Stimulated activated naive CD4-positive, alpha-beta T cell (primary cell): Measurements from ENCODE around the gene NFYC.

Experiments used
- DNase-seq, 6 experiments: peaks; one replicate each; lab custom pipeline; 2025; lab: John Stamatoyannopoulos, UW

NFYC gene

DNA sequence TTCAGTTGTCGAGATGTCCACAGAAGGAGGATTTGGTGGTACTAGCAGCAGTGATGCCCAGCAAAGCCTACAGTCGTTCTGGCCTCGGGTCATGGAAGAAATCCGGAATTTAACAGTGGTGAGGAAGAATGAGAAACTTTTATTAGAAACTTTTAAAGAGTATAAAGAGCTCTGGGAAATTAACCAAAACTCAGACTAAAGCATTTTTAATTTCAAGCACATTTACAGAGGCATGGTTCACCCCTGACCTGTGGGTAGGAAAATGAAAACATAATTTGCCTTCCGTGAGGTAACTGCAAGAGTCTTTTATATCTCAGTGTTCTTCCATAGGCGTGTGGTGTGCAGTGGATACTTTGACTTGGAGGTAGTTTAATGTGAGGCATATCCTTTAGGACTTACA is 47.3 kb downstream of the NFYC start:
- DNase-seq = no peak

DNA sequence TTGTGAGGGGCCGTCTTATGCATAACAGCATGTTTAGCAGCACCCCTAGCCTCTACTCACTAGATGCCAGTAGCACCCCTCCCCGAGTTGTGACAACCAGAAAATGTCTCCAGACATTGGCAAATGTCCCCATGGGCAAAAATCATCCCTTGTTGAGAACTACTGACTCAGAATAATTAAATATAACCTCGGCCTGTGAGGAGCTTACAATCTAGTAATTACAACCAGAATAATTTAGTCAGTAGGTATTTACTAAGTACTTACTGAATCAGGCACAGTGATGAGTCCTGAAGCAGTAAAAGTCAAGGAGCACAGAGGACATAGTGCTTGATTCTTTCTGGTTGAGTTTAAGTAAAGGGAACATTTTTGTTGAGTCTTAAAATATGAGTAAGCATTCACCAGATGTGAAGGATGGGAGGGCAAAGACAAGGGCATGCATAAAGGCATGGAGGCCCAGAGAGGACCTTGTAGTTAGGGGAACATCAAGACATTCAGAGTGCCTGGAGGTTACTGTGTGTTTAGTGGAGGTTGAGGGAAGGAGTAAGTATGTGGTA is 48.0 kb downstream of the NFYC start:
- no peak for DNase-seq

DNA sequence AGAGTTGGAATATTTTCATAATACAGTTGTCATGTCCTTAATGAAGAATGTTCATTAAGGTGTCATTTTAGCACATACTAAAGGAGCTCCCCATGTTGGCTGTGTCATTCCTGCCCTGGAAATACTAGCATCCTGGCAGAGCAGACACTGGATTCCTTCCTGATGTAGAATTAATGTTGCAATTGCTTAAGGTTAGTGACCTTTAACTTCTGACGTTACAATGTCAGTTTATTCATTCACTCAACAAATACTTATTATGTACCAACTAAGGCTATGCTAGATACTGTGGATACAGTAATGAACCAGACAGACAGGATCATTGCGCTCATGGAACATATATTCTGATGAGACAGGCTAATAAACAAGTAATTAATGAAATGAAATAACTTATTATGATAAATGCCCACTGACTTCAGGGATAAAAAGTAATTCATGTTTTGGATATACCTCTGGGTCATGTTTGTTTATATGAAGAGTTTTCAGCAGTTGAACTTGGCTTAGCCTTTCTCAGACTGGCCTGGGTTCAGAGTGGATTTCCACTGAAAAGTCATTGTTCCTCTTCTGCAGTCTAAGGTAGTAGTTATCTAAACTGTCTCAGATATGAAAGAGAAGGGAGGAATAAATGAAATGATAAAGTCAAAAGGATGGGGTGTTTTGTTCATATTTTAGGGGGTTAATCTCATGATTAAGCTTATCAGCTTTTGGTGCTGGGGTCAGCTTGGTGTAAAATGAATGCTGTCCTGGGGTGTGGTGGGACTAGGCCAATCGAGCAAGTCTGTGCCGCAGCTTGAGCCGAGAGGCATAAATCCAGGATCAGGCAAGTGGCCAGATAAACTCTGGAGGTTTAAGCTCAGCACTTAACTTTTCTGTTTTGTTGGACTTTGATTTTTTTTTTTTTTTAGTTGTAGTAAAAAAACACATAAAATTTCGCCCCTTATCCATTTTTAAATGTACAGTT is 48.8 kb downstream of the NFYC start:
- no peak for DNase-seq

DNA sequence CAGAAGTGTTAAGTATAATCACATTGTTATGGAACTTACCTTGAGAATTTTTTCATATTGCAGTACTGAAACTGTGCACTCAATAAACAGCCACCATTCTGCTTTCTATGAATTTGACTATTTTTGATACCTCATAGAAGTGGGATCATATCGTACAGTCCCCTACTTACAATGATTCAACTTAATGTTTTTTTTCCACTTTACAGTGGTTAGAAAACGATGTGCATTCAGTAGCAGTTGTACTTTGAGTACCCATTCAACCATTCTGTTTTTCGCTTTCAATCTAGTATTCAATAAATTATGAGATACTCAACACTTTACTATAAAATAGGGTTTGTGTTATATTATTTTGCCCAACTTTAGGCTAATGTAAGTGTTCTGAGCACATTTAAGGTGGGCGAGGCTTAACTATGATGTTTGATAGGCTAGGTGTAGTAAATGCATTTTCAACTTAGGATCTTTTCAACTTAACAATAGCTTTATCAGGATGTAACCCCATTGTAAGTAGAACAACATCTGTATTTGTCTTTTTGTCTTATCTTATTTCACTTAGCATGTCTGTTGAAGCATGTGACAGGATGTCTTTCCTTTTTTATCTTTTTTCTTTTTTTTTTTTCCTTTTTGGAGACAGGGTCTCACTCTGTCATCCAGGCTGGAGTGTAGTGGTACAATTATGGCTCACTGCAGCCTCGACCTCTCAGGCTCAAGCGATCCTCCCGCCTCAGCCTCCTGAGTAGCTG is 49.7 kb downstream of the NFYC start:
- DNase-seq = no peak

DNA sequence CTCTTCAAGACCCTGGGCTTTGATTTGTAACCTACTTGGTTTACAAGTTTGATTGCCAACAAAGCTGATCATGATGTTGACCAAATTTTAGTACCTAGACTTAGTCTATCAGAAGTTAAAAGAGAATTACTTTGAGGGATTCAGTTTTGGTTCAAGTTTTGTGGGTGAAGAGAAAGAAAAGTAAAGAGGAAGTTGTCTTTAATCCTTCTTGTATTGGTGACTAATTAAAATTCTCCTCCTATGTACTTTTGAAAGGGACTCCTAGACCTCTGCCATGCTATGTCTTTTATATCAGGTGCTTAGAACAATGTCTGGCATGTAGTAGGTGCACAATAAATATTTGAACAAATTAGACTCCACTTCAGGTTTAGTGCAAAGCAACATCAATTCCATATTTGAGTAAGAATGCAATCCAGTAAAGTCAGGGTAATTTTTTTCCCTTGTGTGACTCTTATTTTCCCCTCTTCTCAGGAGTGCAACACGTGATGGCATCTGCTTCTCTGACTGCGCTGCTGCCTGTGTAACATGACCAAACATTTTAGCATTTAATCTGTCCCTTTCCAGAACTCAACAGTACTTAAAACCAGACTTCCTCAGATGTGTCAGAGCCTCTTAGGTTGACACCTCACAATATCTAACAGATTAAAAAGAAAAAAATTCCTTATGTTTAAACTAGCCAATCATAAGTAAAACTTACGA is 51.0 kb downstream of the NFYC start:
- DNase-seq = no peak

DNA sequence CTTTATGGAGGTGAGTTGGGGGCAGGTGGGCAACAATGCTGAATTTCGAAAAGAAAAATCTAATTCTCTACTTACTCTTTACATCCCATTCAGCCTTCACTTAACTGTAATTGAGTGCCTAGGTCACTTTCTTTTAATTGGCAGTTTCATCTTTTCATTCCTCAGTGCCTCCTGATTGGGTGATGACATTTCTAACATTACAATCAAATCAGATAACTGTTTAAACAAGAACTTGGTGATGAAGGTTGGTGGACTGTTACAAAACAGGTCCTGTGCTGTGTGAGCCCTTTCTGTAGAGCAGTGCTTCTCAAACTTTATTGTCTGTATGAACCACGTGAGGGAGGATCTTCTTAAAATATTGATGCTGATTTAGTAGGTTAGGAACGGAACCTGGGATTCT is 51.9 kb downstream of the NFYC start:
- no peak for DNase-seq

DNA sequence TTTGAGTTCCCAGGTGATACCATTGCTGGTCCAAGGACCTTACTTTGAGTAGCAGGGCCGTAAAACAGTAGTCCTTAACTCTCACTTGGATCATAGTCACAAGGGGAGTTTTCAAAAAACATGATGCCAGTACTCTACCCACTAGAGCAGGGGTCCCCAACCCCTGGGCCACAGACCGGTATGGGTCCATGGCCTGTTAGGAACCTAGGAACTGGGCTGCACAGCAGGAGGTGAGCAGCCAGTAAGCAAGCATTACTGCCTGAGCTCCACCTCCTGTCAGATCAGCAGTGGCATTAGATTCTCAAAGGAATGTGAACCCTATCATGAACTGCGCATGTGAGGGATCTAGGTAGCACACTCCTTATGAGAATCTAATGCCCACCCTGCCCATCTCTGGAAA is 52.4 kb downstream of the NFYC start:
- no peak for DNase-seq

DNA sequence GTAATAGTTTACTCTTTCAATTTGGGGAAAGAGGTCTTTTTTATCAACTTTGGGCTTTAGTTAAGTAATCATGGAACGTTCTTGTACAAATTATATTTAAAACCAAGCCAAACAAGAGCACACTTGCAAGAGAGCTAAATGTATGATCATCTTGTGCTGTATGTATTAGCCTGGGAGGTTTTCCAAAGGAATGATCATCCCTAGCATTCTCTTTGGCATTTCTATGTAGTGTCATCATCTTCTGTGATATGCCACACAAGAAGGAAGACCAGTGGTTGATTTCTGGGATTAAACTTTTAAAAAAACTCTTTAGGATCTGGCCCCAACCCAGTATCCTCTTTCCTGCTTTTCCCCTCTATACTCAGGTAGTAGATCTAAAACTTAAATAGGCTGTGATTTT is 53.7 kb downstream of the NFYC start:
- no peak for DNase-seq

DNA sequence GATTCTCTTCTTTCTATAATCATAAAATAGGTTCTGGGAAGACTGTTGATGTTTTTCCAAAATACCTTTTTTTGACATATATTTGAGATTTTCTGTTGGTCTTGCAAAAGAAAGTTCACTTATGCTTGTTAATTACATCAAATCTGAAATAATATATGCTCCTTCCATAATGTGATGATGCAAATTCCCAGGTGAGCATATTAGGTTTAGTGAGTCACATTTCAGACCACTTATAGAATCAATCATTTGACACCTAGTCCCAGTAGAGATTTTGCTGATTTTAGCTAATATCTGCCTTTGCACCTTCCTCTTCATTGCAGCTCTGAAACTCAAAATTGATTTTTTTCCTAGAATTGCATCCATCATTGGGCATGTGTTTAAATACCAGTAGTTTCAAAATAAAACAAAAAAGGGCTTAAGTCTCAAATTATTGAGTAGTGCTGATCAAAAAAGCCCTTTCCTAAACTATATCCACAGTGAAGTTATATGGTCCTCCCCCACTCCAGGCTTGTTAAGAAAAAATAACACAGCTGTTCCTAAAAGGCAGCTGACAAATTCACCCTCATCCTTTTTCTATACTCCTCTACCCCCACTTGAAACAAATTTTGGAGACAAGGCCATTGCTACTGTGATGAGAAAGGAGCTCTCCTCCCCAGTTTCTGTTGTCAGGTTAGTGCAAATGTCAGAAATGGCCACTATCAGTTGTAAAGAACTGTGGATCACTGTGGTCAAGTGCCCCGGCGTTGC is 55.0 kb downstream of the NFYC start:
- DNase-seq = no peak

DNA sequence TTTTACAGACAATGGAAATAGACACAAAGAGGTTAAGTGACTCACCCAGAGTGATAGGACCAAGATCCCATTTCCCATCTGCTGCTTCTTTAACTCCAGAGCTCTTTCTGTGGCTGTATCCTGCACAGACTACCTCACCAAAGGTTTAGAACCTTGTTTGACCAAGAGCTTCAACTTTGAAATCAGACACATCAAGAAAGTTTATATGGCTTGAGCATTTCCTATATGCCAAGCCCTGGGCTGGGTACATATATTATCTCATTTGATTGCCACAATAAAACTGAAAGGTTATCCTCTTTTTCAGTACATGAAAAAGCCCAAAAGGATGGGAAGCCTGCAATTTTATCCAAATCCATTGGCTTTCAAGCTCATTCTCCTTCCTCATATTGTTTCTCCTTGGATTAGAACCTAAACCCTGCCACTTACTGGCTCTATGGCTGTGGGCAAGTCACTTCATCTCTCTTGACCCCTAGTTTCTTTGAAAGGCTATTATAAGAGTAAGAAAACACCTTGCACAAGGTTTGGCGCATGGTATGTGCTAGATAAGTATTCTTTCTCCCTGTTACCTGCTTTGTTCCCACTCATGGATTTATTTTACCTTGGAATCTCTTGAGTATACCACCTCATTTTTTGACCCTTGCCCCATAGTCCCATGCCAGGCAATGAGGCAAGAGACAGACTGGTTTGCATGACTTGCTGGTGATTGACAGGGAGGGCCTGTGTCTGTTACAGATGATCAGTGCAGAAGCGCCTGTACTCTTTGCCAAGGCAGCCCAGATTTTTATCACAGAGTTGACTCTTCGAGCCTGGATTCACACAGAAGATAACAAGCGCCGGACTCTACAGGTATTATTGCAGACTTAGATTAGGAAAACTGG is 57.6 kb downstream of the NFYC start:
- DNase-seq = no peak

DNA sequence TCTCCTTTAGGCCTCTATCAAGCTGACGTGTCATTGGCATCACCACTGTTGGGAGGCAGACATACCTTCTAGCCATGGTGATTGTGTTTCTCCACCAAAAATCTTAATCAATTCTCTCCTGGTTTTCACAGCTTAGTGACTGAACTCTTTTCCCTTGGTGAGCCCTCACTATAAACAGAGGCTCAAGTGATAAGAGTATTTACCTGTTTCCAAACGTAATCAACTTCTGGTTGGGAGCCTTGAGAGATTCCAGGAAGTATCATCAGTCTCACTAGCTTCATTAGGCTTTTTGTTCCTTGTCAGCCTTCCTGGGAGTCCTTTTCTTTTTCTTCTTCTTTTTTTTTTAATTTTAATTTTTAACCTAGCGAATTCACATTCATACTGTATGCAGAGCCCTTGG is 58.3 kb downstream of the NFYC start:
- DNase-seq = no peak

DNA sequence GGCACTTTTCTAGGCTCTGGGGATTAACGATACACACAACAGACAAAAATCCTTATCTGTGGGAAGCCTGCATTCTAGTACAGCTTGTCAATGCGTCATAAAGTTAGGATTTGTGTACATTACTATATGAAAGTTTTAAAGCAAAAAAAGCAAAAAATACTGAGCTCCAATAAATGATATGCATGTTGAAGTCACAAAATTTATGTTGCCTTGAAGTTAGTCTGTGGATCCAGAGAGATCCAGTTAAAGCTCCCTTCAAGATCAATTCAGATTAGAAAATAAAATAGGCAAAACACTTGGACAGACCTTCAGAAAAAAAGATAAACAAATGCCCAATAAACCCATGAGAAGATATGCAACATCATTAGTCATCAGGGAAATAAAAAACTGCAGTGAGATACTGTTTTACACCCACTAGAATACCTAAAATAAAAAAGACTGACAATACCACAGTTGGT is 59.0 kb downstream of the NFYC start:
- no peak for DNase-seq

DNA sequence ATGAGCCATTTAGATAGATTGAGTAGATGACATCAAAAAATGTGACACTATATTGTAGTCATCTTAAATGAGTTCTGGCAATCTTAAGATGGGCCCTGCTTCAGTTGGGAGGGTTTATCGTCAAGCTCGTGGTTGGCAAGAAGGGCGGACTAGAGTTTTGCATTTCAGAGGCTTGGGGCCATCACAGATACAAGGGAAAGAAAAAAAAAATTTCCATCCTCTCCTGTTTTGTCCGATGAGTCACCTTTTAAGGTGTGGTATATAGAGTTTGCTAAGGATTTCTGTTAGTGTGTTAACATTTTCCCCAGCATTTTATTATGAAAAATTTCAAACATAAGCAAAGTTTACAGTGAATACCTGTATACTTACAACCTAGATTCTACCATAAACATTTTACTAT is 60.3 kb downstream of the NFYC start:
- no peak for DNase-seq

DNA sequence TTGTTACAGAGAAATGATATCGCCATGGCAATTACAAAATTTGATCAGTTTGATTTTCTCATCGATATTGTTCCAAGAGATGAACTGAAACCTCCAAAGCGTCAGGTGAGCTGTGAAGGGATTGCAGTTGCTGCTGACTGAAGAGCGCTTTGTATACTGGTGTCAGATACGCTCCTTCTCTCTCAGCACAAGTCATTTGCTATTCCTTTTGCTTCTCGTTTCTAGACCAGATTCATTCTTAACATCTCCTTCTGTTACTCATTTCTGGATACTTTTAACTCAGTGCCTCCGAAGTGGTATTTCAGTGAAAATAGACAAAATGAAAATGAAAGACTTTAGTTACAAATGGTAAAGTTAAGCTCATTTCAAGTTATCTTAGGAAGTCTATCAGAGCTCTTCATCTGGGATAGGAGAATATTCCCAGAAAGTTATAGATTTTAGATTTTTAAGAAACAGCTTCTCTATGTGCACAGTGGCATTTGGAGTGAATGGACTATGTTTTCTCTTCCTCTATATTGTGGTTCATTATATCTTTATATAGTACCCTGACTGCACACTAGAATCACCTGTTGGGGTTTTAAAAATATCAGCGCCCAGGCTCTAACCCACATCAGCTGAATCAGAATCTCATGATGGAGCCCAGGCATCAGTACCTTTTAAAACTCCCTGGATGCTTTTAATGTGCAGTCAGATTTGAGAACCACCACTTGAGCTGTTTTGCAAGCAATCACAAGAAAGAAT is 61.8 kb downstream of the NFYC start:
- no peak for DNase-seq

DNA sequence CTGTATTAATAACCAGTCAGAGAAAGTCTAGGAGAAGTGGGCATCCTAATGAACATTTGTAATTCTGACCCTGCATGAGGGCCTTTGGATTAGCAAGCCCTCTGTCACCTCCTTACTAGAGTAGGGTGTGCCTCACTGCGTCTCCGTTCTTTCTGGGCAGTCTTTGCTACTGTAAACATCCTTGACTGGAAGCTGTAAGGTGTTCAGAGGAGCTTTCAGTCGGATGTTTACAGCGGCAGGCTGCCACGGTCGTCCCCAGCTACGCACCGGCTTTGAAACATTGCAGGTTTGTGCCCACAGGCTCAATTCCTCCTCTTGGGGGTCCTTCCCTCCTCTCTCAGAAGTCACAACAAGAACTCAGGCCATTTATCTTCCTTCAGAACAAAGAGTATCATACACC is 62.7 kb downstream of the NFYC start:
- no peak for DNase-seq

DNA sequence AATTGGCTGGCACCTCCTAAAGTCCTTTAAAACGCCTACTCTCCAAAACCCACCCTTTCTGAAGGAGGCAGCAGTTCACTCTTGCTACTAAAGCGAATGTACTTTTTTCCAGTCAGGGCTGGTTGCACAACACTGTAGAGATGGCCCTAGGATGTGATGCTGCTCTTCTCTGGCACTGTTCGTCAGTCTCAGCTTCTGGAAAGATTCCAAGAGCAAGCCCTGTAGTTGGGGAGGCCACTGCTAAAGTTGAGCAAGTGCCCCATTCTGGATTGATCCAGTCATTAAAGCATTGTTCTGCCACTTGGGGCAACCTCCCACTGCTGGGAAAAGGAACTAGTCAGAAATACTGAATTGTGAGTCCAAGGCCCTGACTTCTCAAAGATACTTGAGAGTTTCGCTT is 63.6 kb downstream of the NFYC start:
- no peak for DNase-seq

DNA sequence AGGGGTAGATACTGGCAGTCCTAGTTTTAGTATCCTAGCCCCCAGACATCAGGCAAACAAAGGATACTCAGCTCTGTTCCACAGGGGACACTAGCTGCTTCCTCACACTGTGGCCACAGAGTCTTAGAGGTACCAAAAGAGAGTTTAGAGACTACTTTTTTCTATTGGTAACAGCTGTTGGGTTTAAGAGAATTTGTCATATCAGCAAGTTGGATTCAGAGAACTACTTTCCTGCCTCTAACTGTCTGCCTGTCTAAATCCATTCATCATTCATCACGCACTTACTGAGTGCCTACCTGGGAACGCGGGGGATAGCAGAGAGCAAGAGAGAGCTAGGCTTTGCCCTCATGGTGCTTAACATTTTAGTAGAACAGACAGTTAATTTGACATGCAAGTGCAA is 65.0 kb downstream of the NFYC start:
- no peak for DNase-seq

DNA sequence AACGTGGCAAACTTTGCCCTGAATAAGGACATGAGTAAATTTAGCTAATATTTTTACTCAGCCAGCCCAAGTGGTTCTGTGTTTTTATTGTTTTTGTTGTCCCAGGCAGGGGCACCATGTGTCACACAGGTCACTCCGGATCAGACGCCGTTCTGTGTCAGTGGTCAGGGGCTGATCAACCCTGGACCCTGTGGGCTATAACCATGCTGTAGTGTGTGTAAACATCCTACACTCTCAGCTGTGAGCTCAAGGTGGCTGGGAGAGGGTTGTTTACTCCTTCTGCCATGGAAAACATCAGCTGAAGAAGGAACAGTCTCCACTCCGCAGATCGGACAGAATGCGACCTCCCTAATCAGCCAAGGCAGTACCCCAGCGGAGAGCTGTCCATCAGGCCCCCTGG is 65.6 kb downstream of the NFYC start:
- no peak for DNase-seq

DNA sequence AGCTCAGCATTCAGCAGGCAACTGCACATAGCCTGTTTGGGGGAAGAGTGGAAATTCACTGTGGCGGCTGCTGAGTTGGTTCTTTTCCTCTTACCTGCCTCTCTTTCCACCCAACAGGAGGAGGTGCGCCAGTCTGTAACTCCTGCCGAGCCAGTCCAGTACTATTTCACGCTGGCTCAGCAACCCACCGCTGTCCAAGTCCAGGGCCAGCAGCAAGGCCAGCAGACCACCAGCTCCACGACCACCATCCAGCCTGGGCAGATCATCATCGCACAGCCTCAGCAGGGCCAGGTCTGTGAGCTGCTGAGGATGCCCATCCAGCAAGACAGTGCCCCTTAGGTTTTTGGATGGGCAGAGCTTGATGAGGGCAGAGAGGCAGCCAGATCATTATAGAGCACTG is 66.5 kb downstream of the NFYC start:
- no peak for DNase-seq
